IMR-90 (cell line): Measurements from ENCODE around the gene SYT5. TPM values are rescaled to one million over a fixed set of nuclear protein-coding genes. Genes with fewer than 3 reads are reported as not detected.

Experiments
- ATAC-seq: fragments of 200-7000 bp; cut with Tn5 transposase; 2 replicates; pipeline ENCODE4 v1.9.1; 2020; ENCODE audit warnings: low read depth, mild to moderate bottlenecking, moderate library complexity
- BruUV-seq: library from RNA; stranded (reverse); fragments of 400-500 nt; replicated peaks from 2 replicates; lab custom pipeline; 2021; lab: Mats Ljungman, UMichigan
- CTCF ChIA-PET: fragments of 300-600 bp; formaldehyde crosslinking; extraction: SDS; loops from one replicate; lab custom pipeline; 2021; ENCODE audit warnings: antibody characterized with exemption; lab: Yijun Ruan, JAX
- POLR2A ChIA-PET: fragments of 300-600 bp; sonication (Branson Sonifier 250); formaldehyde crosslinking; loops from one replicate; lab custom pipeline; 2022; ENCODE audit warnings: antibody characterized with exemption; ENCODE audit not compliant: unreplicated experiment; lab: Charles Lee
- DNase-seq: peaks from one replicate; pipeline ENCODE4 v3.0.0; 2013
- H2AFZ ChIP-seq: replicated peaks from 2 replicates; pipeline ENCODE3; 2013; ENCODE audit warnings: low read length, mild to moderate bottlenecking; ENCODE audit not compliant: poor library complexity
- H2AK5ac ChIP-seq: 2 replicates; pipeline ENCODE4 v1.6.1; 2013; ENCODE audit warnings: low read depth, low read length, inconsistent platforms
- H2AK9ac ChIP-seq: replicated peaks from 2 replicates; pipeline ENCODE3; 2013; ENCODE audit warnings: mild to moderate bottlenecking, low read depth, low read length, moderate library complexity; ENCODE audit not compliant: poor library complexity
- H2BK120ac ChIP-seq: 2 replicates; pipeline ENCODE4 v1.6.1; 2013; ENCODE audit warnings: low read depth, low read length, inconsistent platforms
- H2BK15ac ChIP-seq: 3 replicates; pipeline ENCODE4 v1.6.1; 2013; ENCODE audit warnings: low read depth, low read length, inconsistent platforms
- H2BK20ac ChIP-seq: 2 replicates; pipeline ENCODE4 v1.6.1; 2013; ENCODE audit warnings: low read depth, mild to moderate bottlenecking, inconsistent platforms, low read length, moderate library complexity
- H2BK5ac ChIP-seq: 2 replicates; pipeline ENCODE4 v1.6.1; 2013; ENCODE audit warnings: mild to moderate bottlenecking, low read depth, low read length, inconsistent platforms; ENCODE audit not compliant: poor library complexity, severe bottlenecking
- H3K14ac ChIP-seq: replicated peaks from 2 replicates; pipeline ENCODE4 v1.6.1; 2013; ENCODE audit warnings: low read depth, low read length, inconsistent platforms
- H3K18ac ChIP-seq: 2 replicates; pipeline ENCODE4 v1.6.1; 2013; ENCODE audit warnings: low read depth, low read length, control low read depth
- H3K23ac ChIP-seq: 2 replicates; pipeline ENCODE4 v1.6.1; 2013; ENCODE audit warnings: low read depth, low read length, inconsistent platforms
- H3K27ac ChIP-seq: 2 replicates; pipeline ENCODE4 v1.5.1; 2013; ENCODE audit warnings: mild to moderate bottlenecking, control low read depth, low read length; ENCODE audit not compliant: insufficient read depth
- H3K27me3 ChIP-seq: 2 replicates; pipeline ENCODE4 v1.6.1; 2013; ENCODE audit warnings: low read length; ENCODE audit not compliant: control insufficient read depth, insufficient read depth
- H3K36me3 ChIP-seq: 2 replicates; pipeline ENCODE4 v1.6.1; 2013; ENCODE audit warnings: low read length, mixed read lengths; ENCODE audit not compliant: control insufficient read depth, insufficient read depth
- H3K4ac ChIP-seq: 2 replicates; pipeline ENCODE4 v1.6.1; 2013; ENCODE audit warnings: low read depth, low read length, inconsistent platforms
- H3K4me1 ChIP-seq: 2 replicates; pipeline ENCODE4 v1.6.1; 2013; ENCODE audit warnings: low read length, mixed read lengths; ENCODE audit not compliant: control insufficient read depth, insufficient read depth
- H3K4me2 ChIP-seq: 2 replicates; pipeline ENCODE4 v1.6.1; 2013; ENCODE audit warnings: low read depth, mild to moderate bottlenecking, control low read depth, low read length, moderate library complexity
- H3K4me3 ChIP-seq: 2 replicates; pipeline ENCODE4 v1.5.1; 2013; ENCODE audit warnings: low read depth, mild to moderate bottlenecking, control low read depth, low read length, moderate library complexity; ENCODE audit not compliant: insufficient read depth
- H3K56ac ChIP-seq: 2 replicates; pipeline ENCODE4 v1.6.1; 2013; ENCODE audit warnings: low read length, inconsistent platforms; ENCODE audit not compliant: insufficient read depth; ENCODE audit errors: extremely low read depth
- H3K79me1 ChIP-seq, 2 experiments: 2 replicates each; pipeline ENCODE4 v1.6.1; 2013; ENCODE audit warnings: low read length in 2 of 2, inconsistent platforms in 1 of 2, low read depth in 1 of 2
- H3K9ac ChIP-seq: 2 replicates; pipeline ENCODE4 v1.6.1; 2013; ENCODE audit warnings: low read depth, low read length, control low read depth
- H3K9me1 ChIP-seq: 2 replicates; pipeline ENCODE4 v1.6.1; 2013; ENCODE audit warnings: low read length, inconsistent platforms; ENCODE audit not compliant: insufficient read depth
- H3K9me3 ChIP-seq: 2 replicates; pipeline ENCODE4 v1.6.1; 2013; ENCODE audit warnings: low read length; ENCODE audit not compliant: control insufficient read depth, insufficient read depth
- H4K20me1 ChIP-seq: 2 replicates; pipeline ENCODE4 v1.6.1; 2013; ENCODE audit warnings: low read length, inconsistent platforms; ENCODE audit not compliant: insufficient read depth
- H4K5ac ChIP-seq: 2 replicates; pipeline ENCODE4 v1.6.1; 2013; ENCODE audit warnings: mild to moderate bottlenecking, low read depth, low read length, control low read depth
- H4K8ac ChIP-seq, 2 experiments: 2 replicates each; pipeline ENCODE4 v1.6.1; 2013; ENCODE audit warnings: low read depth in 2 of 2, low read length in 2 of 2, control low read depth in 1 of 2, inconsistent platforms in 1 of 2
- H4K91ac ChIP-seq: 2 replicates; pipeline ENCODE4 v1.6.1; 2013; ENCODE audit warnings: low read depth, low read length, inconsistent platforms; ENCODE audit not compliant: insufficient read depth
- NFE2L2 ChIP-seq: fragments of 150-350 bp; IDR thresholded peaks from 2 replicates; pipeline ENCODE4 v1.6.1; 2016; ENCODE audit warnings: low read depth, mild to moderate bottlenecking, low read length
- POLR2A ChIP-seq: IDR thresholded peaks from 2 replicates; pipeline ENCODE4 v1.6.1; 2012; ENCODE audit warnings: mild to moderate bottlenecking, low read depth, low read length
- RAD21 ChIP-seq: IDR thresholded peaks from 2 replicates; pipeline ENCODE4 v1.6.1; 2012; ENCODE audit warnings: low read length, improper control_type of control experiment
- WGBS, 2 experiments: methylation state at CpG; one replicate each; pipeline versions ENCODE4 v1.1.5 to v1.1.7; 2013; ENCODE audit warnings: missing lambda C conversion rate in 2 of 2; ENCODE audit not compliant: insufficient read length in 1 of 2; ENCODE audit errors: extremely low coverage in 2 of 2; 5-methylcytosine and 5-hydroxymethylcytosine counted together
- dilution Hi-C: fragments of 300-500 bp; cut with HindIII; formaldehyde crosslinking; loops from one replicate; pipeline ENCODE4 v1.14.3; 2018; ENCODE audit warnings: low sequenced_read_pairs; ENCODE audit not compliant: unreplicated experiment
- in situ Hi-C: fragments of 300-500 bp; cut with MboI; formaldehyde crosslinking; loops from 3 replicates; pipeline ENCODE4 v1.14.3; 2019; ENCODE audit warnings: low sequenced_read_pairs, inconsistent platforms, mixed read lengths
- intact Hi-C: fragments of 100-400 bp; cut with micrococcal nuclease; formaldehyde crosslinking; loops from 2 replicates; pipeline ENCODE4 v1.10.0; 2022
- polyA plus RNA-seq, 3 experiments: library from polyadenylated mRNA; depleted of rRNA; stranded (reverse); fragments of >200 nt; gene quantifications; 2 replicates each; pipeline ENCODE4 v1.2.3, GENCODE V29; 2012; ENCODE audit warnings: low replicate concordance in 1 of 3
- total RNA-seq: library from RNA; depleted of rRNA; stranded (reverse); fragments of >200 nt; gene quantifications from 2 replicates; pipeline ENCODE4 v1.2.3, GENCODE V29; 2012

Gene SYT5
- total and polyA plus RNA-seq, 2 of the 4 experiments (the other 2 are of a cell fraction): under 0.01 to 0.15 TPM

DNA sequence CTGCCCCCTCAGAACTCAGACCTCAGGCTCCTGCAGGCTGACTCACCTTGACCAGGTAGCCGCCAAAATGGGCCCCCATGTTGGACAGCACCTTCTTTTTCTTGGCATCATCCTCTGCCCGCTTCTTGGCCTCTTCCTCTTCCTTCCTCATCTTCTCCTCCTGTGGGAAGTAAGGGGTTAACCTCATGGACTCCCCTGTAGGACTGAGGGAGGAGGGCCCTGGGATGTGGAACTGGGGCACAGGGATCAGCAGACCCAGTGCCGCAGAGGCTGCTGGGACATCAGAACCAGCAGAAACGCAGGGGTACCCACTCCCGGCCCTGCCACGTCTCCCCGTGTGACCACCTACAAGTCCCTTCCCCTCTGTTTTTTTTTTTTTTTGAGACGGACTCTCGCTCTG lies 42.2 kb downstream of the SYT5 start:
- H4K91ac ChIP-seq: no peak overlapping the region
- in situ Hi-C loops (loop anchor here (5.0 kb wide), 1 partner anchor 279 kb away; no protein-coding TSS in a partner anchor), dilution Hi-C loops (no loop called here), intact Hi-C loops (no loop called here)
- no peak overlapping the region for H2AK9ac ChIP-seq
- no peak overlapping the region for H4K8ac ChIP-seq
- WGBS, 2 experiments: no CpG with 5 or more reads among the region's 9 CpGs
- H2BK15ac ChIP-seq: no peak overlapping the region
- no peaks in the 10 kb centered on the region for H3K9me1 ChIP-seq
- no TSS peak for BruUV-seq
- DNase-seq: no peak
- H3K9me3 ChIP-seq: no peaks in the 10 kb centered on the region
- no peak overlapping the region for H3K23ac ChIP-seq
- H3K27me3 ChIP-seq: peaks cover 22% of the 10 kb centered on the region
- no peaks in the 10 kb centered on the region; the same call in 1 of the 2 replicates for H3K4me1 ChIP-seq
- ChIA-PET POLR2A (no interaction called here), CTCF (no interaction called here)
- no peak overlapping the region for H3K9ac ChIP-seq
- no peak overlapping the region for H3K4me2 ChIP-seq
- H3K4me3 ChIP-seq: no peak overlapping the region
- no peak overlapping the region for H3K56ac ChIP-seq
- no peaks in the 10 kb centered on the region for H4K20me1 ChIP-seq
- H3K27ac ChIP-seq: no peak overlapping the region
- no peak overlapping the region for H2BK20ac ChIP-seq
- H4K5ac ChIP-seq: no peak overlapping the region
- H2AK5ac ChIP-seq: no peak overlapping the region
- no peaks in the 10 kb centered on the region for H3K79me1 ChIP-seq
- H2BK5ac ChIP-seq: no peak overlapping the region
- ATAC-seq: no peak
- no peaks in the 10 kb centered on the region for H3K36me3 ChIP-seq
- TF ChIP-seq RAD21 (no peak), POLR2A (no peak), NFE2L2 (no peak)
- no peak overlapping the region for H2AFZ ChIP-seq
- no peak overlapping the region for H3K14ac ChIP-seq
- H3K18ac ChIP-seq: no peak overlapping the region
- H2BK120ac ChIP-seq: no peak overlapping the region
- no peak overlapping the region for H3K4ac ChIP-seq
